ENCODE results near the gene MICAL2. TPM values are rescaled to one million over a fixed set of nuclear protein-coding genes. Genes with fewer than 3 reads are reported as not detected.

The MICAL2 gene
- total RNA-seq, 2 donors from 2014 or later, result 1.5 to 1.9 TPM

DNA sequence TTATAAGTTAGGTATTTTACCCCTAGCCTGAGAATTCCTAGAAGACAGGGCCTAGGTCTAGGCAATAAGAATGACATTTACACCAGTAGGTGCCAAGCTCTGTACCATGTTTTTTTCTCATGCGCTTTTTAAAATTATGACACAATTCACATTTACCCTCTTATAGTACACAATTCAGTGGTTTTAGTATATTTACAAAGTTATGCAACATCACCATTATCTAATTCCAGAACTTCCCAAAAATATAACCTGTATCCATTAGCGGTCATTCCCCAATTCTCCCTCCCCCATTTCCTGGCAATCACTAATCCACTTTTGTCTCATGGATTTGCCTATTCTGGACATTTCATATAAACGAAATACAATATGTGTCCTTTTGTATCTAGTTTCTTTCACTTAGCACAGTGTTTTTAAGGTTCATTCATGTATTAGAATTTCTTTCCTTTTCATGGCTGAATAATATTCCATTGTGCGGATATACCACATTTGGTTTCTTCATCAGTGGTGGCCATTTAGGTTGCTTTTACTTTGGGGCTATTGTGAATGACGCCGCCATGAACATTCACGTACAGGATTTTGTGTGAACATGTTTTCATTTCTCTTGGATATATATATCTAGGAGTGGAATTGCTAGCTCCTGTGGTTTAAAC, 92.4 kb downstream of the MICAL2 start:
- Histone ChIP-seq H3K36me3 (ENCODE audit: control insufficient read depth, insufficient read depth, low read length) (no peaks in the 10 kb centered on the region), H3K27me3 (ENCODE audit: control insufficient read depth, insufficient read depth, low read length, poor library complexity, severe bottlenecking) (no peaks in the 10 kb centered on the region), H3K27ac (ENCODE audit: low read depth, low read length) (no peak overlapping the region), H3K4me1 (ENCODE audit: control insufficient read depth, insufficient read depth, low read length) (peaks cover 22% of the 10 kb centered on the region), H3K9me3 (ENCODE audit: control insufficient read depth, low read length) (peaks cover 4% of the 10 kb centered on the region), H3K9ac (ENCODE audit: extremely low read depth, low read length, poor library complexity, severe bottlenecking) (no peak overlapping the region), H3K4me3 (ENCODE audit: low read length) (no peak overlapping the region)
- Mint-ChIP-seq H3K27me3 (ENCODE audit: insufficient read depth) (peaks cover 3% of the 10 kb centered on the region), H3K9me3 (no peaks in the 10 kb centered on the region), H3K27ac (no peak overlapping the region), H3K36me3 (ENCODE audit: low read depth) (no peaks in the 10 kb centered on the region), H3K4me3 (no peak overlapping the region), H3K4me1 (peaks cover 29% of the 10 kb centered on the region)
- WGBS, 2 experiments (ENCODE audit: insufficient coverage in 1 of 2, insufficient read length in 1 of 2), result 97 to 100% methylated on average over 3 to 7 of the region's 7 CpGs
- no peak for DNase-seq
- TF ChIP-seq, protein P1, sequence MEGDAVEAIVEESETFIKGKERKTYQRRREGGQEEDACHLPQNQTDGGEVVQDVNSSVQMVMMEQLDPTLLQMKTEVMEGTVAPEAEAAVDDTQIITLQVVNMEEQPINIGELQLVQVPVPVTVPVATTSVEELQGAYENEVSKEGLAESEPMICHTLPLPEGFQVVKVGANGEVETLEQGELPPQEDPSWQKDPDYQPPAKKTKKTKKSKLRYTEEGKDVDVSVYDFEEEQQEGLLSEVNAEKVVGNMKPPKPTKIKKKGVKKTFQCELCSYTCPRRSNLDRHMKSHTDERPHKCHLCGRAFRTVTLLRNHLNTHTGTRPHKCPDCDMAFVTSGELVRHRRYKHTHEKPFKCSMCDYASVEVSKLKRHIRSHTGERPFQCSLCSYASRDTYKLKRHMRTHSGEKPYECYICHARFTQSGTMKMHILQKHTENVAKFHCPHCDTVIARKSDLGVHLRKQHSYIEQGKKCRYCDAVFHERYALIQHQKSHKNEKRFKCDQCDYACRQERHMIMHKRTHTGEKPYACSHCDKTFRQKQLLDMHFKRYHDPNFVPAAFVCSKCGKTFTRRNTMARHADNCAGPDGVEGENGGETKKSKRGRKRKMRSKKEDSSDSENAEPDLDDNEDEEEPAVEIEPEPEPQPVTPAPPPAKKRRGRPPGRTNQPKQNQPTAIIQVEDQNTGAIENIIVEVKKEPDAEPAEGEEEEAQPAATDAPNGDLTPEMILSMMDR (conservative IDR thresholded peaks at IDR 0.05), result no peak

DNA sequence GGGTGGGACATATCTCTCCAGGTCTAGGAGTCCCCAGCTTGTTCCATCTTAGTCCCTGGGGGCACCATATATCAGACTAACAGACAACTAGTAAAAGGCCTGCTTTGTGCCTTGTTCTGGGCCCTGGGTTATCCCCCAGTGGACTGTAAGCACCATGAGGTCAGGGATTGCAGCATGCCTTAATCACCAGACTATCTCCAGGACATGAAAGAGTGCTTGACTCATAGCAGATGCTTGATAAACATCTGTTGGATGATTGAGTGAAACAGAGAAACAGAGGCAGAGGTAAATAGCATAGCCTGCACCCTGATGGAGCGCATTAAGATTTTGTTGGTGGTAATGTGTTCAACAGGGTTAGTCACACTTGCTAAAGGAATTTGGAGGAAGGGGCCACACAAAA, 94.1 kb downstream of the MICAL2 start:
- Histone ChIP-seq H3K27me3 (ENCODE audit: control insufficient read depth, insufficient read depth, low read length, poor library complexity, severe bottlenecking) (no peaks in the 10 kb centered on the region), H3K9ac (ENCODE audit: extremely low read depth, low read length, poor library complexity, severe bottlenecking) (no peak overlapping the region), H3K9me3 (ENCODE audit: control insufficient read depth, low read length) (peaks cover 4% of the 10 kb centered on the region), H3K4me3 (ENCODE audit: low read length) (no peak overlapping the region), H3K4me1 (ENCODE audit: control insufficient read depth, insufficient read depth, low read length) (peaks cover 7% of the 10 kb centered on the region), H3K27ac (ENCODE audit: low read depth, low read length) (no peak overlapping the region), H3K36me3 (ENCODE audit: control insufficient read depth, insufficient read depth, low read length) (no peaks in the 10 kb centered on the region)
- Mint-ChIP-seq H3K36me3 (ENCODE audit: low read depth) (no peaks in the 10 kb centered on the region), H3K9me3 (no peaks in the 10 kb centered on the region), H3K27me3 (ENCODE audit: insufficient read depth) (peaks cover 3% of the 10 kb centered on the region), H3K27ac (no peak overlapping the region), H3K4me3 (no peak overlapping the region), H3K4me1 (peaks cover 20% of the 10 kb centered on the region)
- TF ChIP-seq, protein P1 (conservative IDR thresholded peaks at IDR 0.05), result no peak
- DNase-seq, result no peak
- WGBS, 2 experiments (ENCODE audit: insufficient coverage in 1 of 2, insufficient read length in 1 of 2), result 89 to 100% methylated on average over 1 of the region's 1 CpG

DNA sequence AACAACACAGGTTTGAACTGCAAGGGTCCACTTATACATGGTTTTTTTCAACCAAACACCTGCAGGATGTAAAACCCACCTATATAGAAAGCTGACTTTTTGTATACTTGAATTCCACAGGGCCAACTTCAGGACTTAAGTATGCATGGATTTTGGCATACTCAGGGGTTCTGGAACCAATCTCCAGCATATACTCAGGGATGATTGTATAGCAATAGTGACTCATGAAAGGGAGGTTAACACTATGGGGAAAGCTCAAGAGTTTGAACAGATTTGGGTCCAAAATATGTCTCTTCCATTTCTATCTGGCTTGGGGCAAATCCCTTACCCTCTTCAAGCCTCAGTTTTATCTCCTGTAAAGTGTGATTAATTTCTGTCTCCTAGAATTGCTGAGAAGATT, 94.9 kb downstream of the MICAL2 start:
- H3K27ac Mint-ChIP-seq, result no peak overlapping the region
- no peak overlapping the region for H3K4me3 ChIP-seq (ENCODE audit: low read length)
- peaks cover 3% of the 10 kb centered on the region for H3K27me3 Mint-ChIP-seq (ENCODE audit: insufficient read depth)
- TF ChIP-seq, protein P1 (conservative IDR thresholded peaks at IDR 0.05), result no peak
- no peaks in the 10 kb centered on the region for H3K36me3 Mint-ChIP-seq (ENCODE audit: low read depth)
- H3K9ac ChIP-seq (ENCODE audit: extremely low read depth, low read length, poor library complexity, severe bottlenecking), result no peak overlapping the region
- H3K27ac ChIP-seq (ENCODE audit: low read depth, low read length), result no peak overlapping the region
- H3K9me3 Mint-ChIP-seq, result no peaks in the 10 kb centered on the region
- H3K4me3 Mint-ChIP-seq, result no peak overlapping the region
- H3K27me3 ChIP-seq (ENCODE audit: control insufficient read depth, insufficient read depth, low read length, poor library complexity, severe bottlenecking), result no peaks in the 10 kb centered on the region
- peaks cover 5% of the 10 kb centered on the region for H3K4me1 ChIP-seq (ENCODE audit: control insufficient read depth, insufficient read depth, low read length)
- H3K36me3 ChIP-seq (ENCODE audit: control insufficient read depth, insufficient read depth, low read length), result no peaks in the 10 kb centered on the region
- peaks cover 4% of the 10 kb centered on the region for H3K9me3 ChIP-seq (ENCODE audit: control insufficient read depth, low read length)
- H3K4me1 Mint-ChIP-seq, result peaks cover 13% of the 10 kb centered on the region
- no peak for DNase-seq
